ENCODE data around the gene VEPH1.
A peak's percentile ranks its signal among the peaks of the same experiment; 100 is the strongest.

The VEPH1 gene

DNA sequence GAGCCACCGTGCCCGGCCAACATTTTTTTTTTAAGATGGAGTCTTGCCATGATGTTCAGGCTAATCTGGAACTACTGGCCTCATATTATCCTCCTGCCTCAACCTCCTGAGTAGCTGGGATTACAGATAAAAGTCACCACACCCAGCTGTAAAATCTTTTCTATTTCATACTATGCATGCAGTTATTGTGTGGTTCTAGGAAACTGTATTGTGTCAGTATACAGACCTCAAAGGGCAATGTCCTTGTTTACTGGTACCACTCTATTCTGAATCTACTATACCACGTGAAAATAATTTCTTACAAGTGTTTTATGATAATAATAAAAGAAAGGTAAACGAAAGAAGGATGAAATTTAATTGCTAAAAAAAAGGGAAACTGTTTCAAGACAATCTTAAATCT is 190.0 kb downstream of the VEPH1 start:
- in situ Hi-C loops (cut with HindIII; ENCODE audit: low sequenced_read_pairs) = no loop called here
- no peak for DNase-seq (ENCODE audit: low read depth, low spot score)
- no peak for TF ChIP-seq CTCF (IDR thresholded peaks at IDR 0.05; ENCODE audit: low read depth, low read length)
- no peak overlapping the region for H3K4me3 ChIP-seq (ENCODE audit: low read depth, low read length)

DNA sequence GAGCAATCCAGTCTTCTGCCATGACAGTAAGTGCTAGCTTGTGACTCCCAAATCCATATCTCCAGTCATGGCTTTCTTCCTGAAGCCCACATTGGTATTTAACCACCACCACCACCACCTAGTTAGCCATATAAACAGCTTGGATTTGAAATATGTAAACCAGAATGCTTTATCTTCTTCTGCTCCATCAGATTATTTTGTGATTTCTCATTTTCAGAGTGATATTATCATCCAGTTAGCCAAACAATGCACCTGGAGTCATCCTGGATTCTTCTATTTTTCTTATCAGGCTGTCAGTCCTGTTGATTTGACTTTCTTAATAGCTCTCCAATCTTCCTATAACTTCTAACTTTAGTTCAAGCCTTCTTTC is 190.9 kb downstream of the VEPH1 start:
- in situ Hi-C loops (cut with HindIII; ENCODE audit: low sequenced_read_pairs) = no loop called here
- H3K4me3 ChIP-seq (ENCODE audit: low read depth, low read length) = no peak overlapping the region
- no peak for TF ChIP-seq CTCF (IDR thresholded peaks at IDR 0.05; ENCODE audit: low read depth, low read length)
- DNase-seq (ENCODE audit: low read depth, low spot score) = no peak

- DNase-seq (ENCODE audit: low read depth, low spot score) = peak; percentile 92
- in situ Hi-C loops (cut with HindIII; ENCODE audit: low sequenced_read_pairs) = no loop called here
- no peak for TF ChIP-seq CTCF (IDR thresholded peaks at IDR 0.05; ENCODE audit: low read depth, low read length)
- H3K4me3 ChIP-seq (ENCODE audit: low read depth, low read length) = no peak overlapping the region
These were observed 191.4 kb downstream of the VEPH1 start for GRCh38 chr3:157311633-157312375.

GRCh38 chr3:157310329-157311052 is 192.7 kb downstream of the VEPH1 start:
- DNase-seq (ENCODE audit: low read depth, low spot score) = no peak
- H3K4me3 ChIP-seq (ENCODE audit: low read depth, low read length) = no peak overlapping the region
- in situ Hi-C loops (cut with HindIII; ENCODE audit: low sequenced_read_pairs) = no loop called here
- no peak for TF ChIP-seq CTCF (IDR thresholded peaks at IDR 0.05; ENCODE audit: low read depth, low read length)

- H3K4me3 ChIP-seq (ENCODE audit: low read depth, low read length) = no peak overlapping the region
- no peak for TF ChIP-seq CTCF (IDR thresholded peaks at IDR 0.05; ENCODE audit: low read depth, low read length)
- in situ Hi-C loops (cut with HindIII; ENCODE audit: low sequenced_read_pairs) = no loop called here
- no peak for DNase-seq (ENCODE audit: low read depth, low spot score)
These were observed 196.7 kb downstream of the VEPH1 start for GRCh38 chr3:157306502-157306901.

DNA sequence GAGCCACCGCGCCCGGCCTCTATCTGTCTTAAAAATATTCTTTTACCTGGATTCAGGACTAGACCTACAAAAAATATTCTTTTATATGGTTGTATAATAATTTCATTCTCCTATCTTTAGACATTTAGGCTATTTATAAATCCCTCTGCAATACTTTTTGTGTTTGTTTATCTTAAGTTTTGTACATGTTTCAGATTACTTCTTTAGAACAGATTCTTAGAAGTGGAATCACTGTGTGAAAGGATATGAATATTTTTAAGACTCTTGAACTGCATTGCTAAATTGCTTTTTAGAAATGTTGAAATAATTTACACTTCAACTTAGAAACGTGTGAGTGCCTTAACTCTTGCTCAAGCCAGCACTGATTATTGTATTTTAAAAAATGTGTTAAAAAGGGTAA is 197.8 kb downstream of the VEPH1 start:
- TF ChIP-seq CTCF (IDR thresholded peaks at IDR 0.05; ENCODE audit: low read depth, low read length) = no peak
- H3K4me3 ChIP-seq (ENCODE audit: low read depth, low read length) = no peak overlapping the region
- DNase-seq (ENCODE audit: low read depth, low spot score) = no peak
- in situ Hi-C loops (cut with HindIII; ENCODE audit: low sequenced_read_pairs) = no loop called here

Data from astrocyte of the spinal cord (primary cell).